Neural progenitor cell (in vitro differentiated cells): Measurements from ENCODE around the gene ADCY4. TPM values are rescaled to one million over a fixed set of nuclear protein-coding genes. Genes with fewer than 3 reads are reported as not detected.

Experiments used
- DNase-seq: peaks from one replicate; pipeline ENCODE4 v3.0.0-alpha.2; 2016; ENCODE audit warnings: low spot score
- H2AFZ ChIP-seq: fragments of 200-600 bp; sonication (generic); replicated peaks from 2 replicates; pipeline ENCODE4 v1.6.1; 2016; ENCODE audit warnings: antibody characterized with exemption
- H3F3A ChIP-seq: fragments of 200-600 bp; sonication (generic); 2 replicates; pipeline ENCODE4 v1.6.1; 2016; ENCODE audit warnings: antibody characterized with exemption, low read depth
- H3K27ac ChIP-seq: fragments of 200-600 bp; sonication (generic); 2 replicates; pipeline ENCODE4 v1.5.1; 2016; ENCODE audit warnings: mild to moderate bottlenecking
- H3K27me3 ChIP-seq: fragments of 200-600 bp; sonication (generic); 2 replicates; pipeline ENCODE4 v1.6.1; 2016; ENCODE audit warnings: mild to moderate bottlenecking, moderate library complexity
- H3K36me3 ChIP-seq: fragments of 200-600 bp; sonication (generic); 2 replicates; pipeline ENCODE4 v1.5.1; 2016
- H3K4me1 ChIP-seq: fragments of 200-600 bp; sonication (generic); 2 replicates; pipeline ENCODE4 v1.6.1; 2016; ENCODE audit warnings: mixed run types
- H3K4me2 ChIP-seq: fragments of 200-600 bp; sonication (generic); 2 replicates; pipeline ENCODE4 v1.6.1; 2016
- H3K4me3 ChIP-seq: fragments of 200-600 bp; sonication (generic); 2 replicates; pipeline ENCODE4 v1.5.1; 2016
- H3K79me2 ChIP-seq: fragments of 200-600 bp; sonication (generic); 2 replicates; pipeline ENCODE4 v1.6.1; 2016; ENCODE audit warnings: low read depth
- H3K9ac ChIP-seq: fragments of 200-600 bp; sonication (generic); 2 replicates; pipeline ENCODE4 v1.6.1; 2016
- H3K9me3 ChIP-seq: fragments of 200-600 bp; sonication (generic); 2 replicates; pipeline ENCODE4 v1.5.1; 2016; ENCODE audit warnings: low read depth
- H4K20me1 ChIP-seq: fragments of 200-600 bp; sonication (generic); 2 replicates; pipeline ENCODE4 v1.6.1; 2016; ENCODE audit warnings: low read depth
- H3K27ac Mint-ChIP-seq: 3 replicates; pipeline ENCODE4 v1.8.0; 2021; ENCODE audit warnings: mixed read lengths
- H3K27me3 Mint-ChIP-seq: 2 replicates; pipeline ENCODE4 v1.8.0; 2022; ENCODE audit warnings: low read depth, mild to moderate bottlenecking, inconsistent platforms, moderate library complexity, mixed read lengths; ENCODE audit not compliant: insufficient read depth
- H3K36me3 Mint-ChIP-seq: 3 replicates; pipeline ENCODE4 v1.8.0; 2021; ENCODE audit warnings: mixed read lengths
- H3K4me1 Mint-ChIP-seq: 3 replicates; pipeline ENCODE4 v1.8.0; 2021; ENCODE audit warnings: mixed read lengths
- H3K4me3 Mint-ChIP-seq: 3 replicates; pipeline ENCODE4 v1.8.0; 2021; ENCODE audit warnings: mild to moderate bottlenecking, moderate library complexity, mixed read lengths
- H3K9me3 Mint-ChIP-seq: 3 replicates; pipeline ENCODE4 v1.8.0; 2020; ENCODE audit warnings: mixed read lengths
- EZH2 ChIP-seq: fragments of 200-600 bp; sonication (generic); IDR thresholded peaks from 2 replicates; pipeline ENCODE4 v1.6.1; 2017; ENCODE audit warnings: antibody characterized with exemption, mild to moderate bottlenecking, moderate library complexity
- EZH2phosphoT487 ChIP-seq: fragments of 200-600 bp; sonication (generic); IDR thresholded peaks from 2 replicates; pipeline ENCODE4 v1.6.1; 2017; ENCODE audit warnings: antibody characterized with exemption
- total RNA-seq: library from RNA; depleted of rRNA; stranded (reverse); fragments of >200 nt; gene quantifications from 2 replicates; pipeline ENCODE4 v1.2.3, GENCODE V29; 2015; ENCODE audit warnings: low replicate concordance
- TF ChIP-seq, protein P1 (sequence below): fragments of 200-600 bp; sonication (generic); IDR thresholded peaks from 2 replicates; pipeline ENCODE4 v1.5.1; 2017; ENCODE audit warnings: antibody characterized with exemption, mild to moderate bottlenecking

The ADCY4 gene
- total RNA-seq, 1 donor from 2014 or later = not detected

DNA sequence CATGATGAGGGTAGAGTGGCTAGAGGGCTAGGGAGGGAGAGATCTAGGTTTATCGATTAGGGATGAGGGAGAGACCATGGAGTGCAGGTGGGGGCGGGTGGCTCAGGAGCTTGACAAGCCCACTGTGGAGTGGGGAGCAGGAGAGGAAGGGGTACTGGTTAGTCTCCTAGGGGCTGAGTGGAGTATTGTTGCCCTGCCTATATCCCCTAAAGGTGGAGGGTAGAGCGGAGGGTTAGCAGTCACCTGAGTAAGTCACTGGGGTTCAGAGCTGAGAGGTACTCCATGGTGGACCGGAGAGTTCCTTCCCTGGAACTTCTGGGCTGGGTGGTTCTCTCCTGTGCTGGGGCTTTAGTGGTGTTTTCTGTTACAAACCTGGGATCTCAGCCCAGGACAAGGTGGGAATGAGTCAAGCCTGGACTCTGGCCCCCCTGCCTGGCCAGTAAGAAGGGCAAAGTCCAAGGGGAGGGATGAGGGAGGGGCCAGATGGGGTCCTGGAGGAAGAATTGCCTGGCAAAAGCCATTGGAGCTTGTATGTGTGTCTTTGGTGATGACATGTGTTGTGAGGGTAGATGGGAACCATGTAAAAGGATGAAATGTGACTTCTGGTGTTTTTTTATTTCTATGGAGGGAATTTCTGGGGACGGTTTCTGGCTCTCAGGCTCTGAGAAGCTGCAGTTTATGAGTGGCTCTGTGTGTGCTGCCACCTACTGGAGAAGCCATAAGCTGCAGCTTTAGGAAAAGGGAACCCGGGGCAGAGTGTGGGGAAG lies 27.1 kb downstream of the ADCY4 start, which contains the start of gene CIDEB:
TSS of gene CIDEB (minus strand) at position 403 of the 767 bp plus-strand sequence. CDS start at position 284, 119 bp downstream.
- Mint-ChIP-seq H3K4me3 (no peak within 1 kb of the TSS), H3K4me1 (peaks cover 5% of the 10 kb centered on the region), H3K27me3 (peaks cover 10% of the 10 kb centered on the region), H3K9me3 (no peaks in the 10 kb centered on the region), H3K27ac (no peak within 1 kb of the TSS), H3K36me3 (peaks cover 16% of the 10 kb centered on the region)
- no peak within 1 kb of the TSS for H3K27ac ChIP-seq
- H3K4me3 ChIP-seq = no peak within 1 kb of the TSS
- H4K20me1 ChIP-seq = no peaks in the 10 kb centered on the region
- peak; percentile 66 for DNase-seq
- no peaks in the 10 kb centered on the region for H3K79me2 ChIP-seq
- no peak within 1 kb of the TSS for H2AFZ ChIP-seq
- no peaks in the 10 kb centered on the region for H3K4me1 ChIP-seq
- no peak for TF ChIP-seq EZH2
- TF ChIP-seq, protein P1, sequence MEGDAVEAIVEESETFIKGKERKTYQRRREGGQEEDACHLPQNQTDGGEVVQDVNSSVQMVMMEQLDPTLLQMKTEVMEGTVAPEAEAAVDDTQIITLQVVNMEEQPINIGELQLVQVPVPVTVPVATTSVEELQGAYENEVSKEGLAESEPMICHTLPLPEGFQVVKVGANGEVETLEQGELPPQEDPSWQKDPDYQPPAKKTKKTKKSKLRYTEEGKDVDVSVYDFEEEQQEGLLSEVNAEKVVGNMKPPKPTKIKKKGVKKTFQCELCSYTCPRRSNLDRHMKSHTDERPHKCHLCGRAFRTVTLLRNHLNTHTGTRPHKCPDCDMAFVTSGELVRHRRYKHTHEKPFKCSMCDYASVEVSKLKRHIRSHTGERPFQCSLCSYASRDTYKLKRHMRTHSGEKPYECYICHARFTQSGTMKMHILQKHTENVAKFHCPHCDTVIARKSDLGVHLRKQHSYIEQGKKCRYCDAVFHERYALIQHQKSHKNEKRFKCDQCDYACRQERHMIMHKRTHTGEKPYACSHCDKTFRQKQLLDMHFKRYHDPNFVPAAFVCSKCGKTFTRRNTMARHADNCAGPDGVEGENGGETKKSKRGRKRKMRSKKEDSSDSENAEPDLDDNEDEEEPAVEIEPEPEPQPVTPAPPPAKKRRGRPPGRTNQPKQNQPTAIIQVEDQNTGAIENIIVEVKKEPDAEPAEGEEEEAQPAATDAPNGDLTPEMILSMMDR = peak; percentile 92
- no peak within 1 kb of the TSS for H3K9ac ChIP-seq
- no peaks in the 10 kb centered on the region for H3K36me3 ChIP-seq
- H3K9me3 ChIP-seq = no peaks in the 10 kb centered on the region
- no peak within 1 kb of the TSS for H3K4me2 ChIP-seq
- no peaks in the 10 kb centered on the region for H3F3A ChIP-seq
- H3K27me3 ChIP-seq = no peaks in the 10 kb centered on the region

DNA sequence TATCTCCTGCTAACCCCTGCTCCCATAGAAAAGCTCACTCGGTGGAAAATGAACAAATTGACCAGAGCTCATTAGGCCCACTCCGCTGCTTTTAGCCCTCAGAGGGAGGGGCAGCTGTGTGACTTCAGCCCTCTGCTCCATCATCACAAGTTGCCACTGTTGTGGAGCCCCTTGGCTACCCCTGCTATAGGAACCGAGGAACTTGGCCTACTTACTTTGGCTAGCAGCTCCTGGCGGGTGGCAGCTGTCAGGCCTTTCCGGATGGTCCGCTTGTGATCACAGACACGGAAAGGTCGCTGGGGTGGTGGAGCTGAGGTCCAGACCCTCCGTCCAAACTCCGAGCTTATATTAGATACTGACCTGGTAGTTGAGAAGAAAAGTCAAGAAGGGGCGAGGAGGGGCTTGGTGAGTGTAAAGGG lies 27.7 kb downstream of the ADCY4 start:
- Mint-ChIP-seq H3K27me3 (peaks cover 10% of the 10 kb centered on the region), H3K9me3 (no peaks in the 10 kb centered on the region), H3K4me1 (peaks cover 5% of the 10 kb centered on the region), H3K4me3 (no peak overlapping the region), H3K27ac (no peak overlapping the region), H3K36me3 (peaks cover 19% of the 10 kb centered on the region)
- TF ChIP-seq EZH2 = no peak
- TF ChIP-seq EZH2phosphoT487 = no peak
- TF ChIP-seq, protein P1 = no peak
- no peak overlapping the region for H3K4me3 ChIP-seq
- H4K20me1 ChIP-seq = no peaks in the 10 kb centered on the region
- no peaks in the 10 kb centered on the region for H3K27me3 ChIP-seq
- H3K9me3 ChIP-seq = no peaks in the 10 kb centered on the region
- H2AFZ ChIP-seq = no peak overlapping the region
- H3K27ac ChIP-seq = no peak overlapping the region
- no peaks in the 10 kb centered on the region for H3F3A ChIP-seq
- H3K79me2 ChIP-seq = no peaks in the 10 kb centered on the region
- H3K4me1 ChIP-seq = no peaks in the 10 kb centered on the region
- no peak overlapping the region for H3K4me2 ChIP-seq
- no peak for DNase-seq
- no peak overlapping the region for H3K9ac ChIP-seq
- H3K36me3 ChIP-seq = no peaks in the 10 kb centered on the region

DNA sequence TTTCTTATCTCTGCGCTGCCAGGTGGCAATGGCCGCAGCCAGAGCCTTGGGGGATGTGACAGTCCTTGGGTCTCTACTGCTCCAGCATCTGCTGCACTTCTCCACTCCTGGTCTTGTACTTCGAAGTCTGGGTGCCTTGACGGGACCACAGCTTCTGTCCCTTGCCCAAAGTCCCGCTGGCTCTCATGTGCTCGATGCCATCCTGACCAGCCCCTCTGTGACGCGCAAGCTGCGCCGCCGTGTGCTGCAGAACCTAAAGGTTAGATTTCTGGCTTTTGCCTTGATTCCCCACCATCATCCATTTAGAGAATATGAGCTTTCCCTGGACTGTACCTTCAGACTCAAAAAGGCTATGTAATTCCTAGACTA lies 30.9 kb downstream of the ADCY4 start:
- H3F3A ChIP-seq = peaks cover 4% of the 10 kb centered on the region
- no peaks in the 10 kb centered on the region for H3K27me3 ChIP-seq
- H2AFZ ChIP-seq = no peak overlapping the region
- no peaks in the 10 kb centered on the region for H3K9me3 ChIP-seq
- no peak for TF ChIP-seq EZH2phosphoT487
- TF ChIP-seq, protein P1 = no peak
- TF ChIP-seq EZH2 = no peak
- H3K27ac ChIP-seq = no peak overlapping the region
- no peaks in the 10 kb centered on the region for H4K20me1 ChIP-seq
- H3K4me3 Mint-ChIP-seq = no peak overlapping the region
- peaks cover 17% of the 10 kb centered on the region for H3K79me2 ChIP-seq
- no peak overlapping the region for H3K9ac ChIP-seq
- H3K4me1 ChIP-seq = peaks cover 11% of the 10 kb centered on the region
- peaks cover 22% of the 10 kb centered on the region for H3K36me3 Mint-ChIP-seq
- peaks cover 11% of the 10 kb centered on the region for H3K27me3 Mint-ChIP-seq
- H3K4me2 ChIP-seq = no peak overlapping the region
- DNase-seq = no peak
- no peak overlapping the region for H3K4me3 ChIP-seq
- no peaks in the 10 kb centered on the region for H3K36me3 ChIP-seq
- H3K4me1 Mint-ChIP-seq = peaks cover 20% of the 10 kb centered on the region
- no peaks in the 10 kb centered on the region for H3K9me3 Mint-ChIP-seq
- H3K27ac Mint-ChIP-seq = no peak overlapping the region
